Chondrocyte (in vitro differentiated cells): ENCODE data around the gene BAD. TPM values are rescaled to one million over a fixed set of nuclear protein-coding genes. Genes with fewer than 3 reads are reported as not detected.
A peak's percentile ranks its signal among the peaks of the same experiment; 100 is the strongest.

Source experiments
- DNase-seq: peaks from one replicate; pipeline ENCODE4 v3.0.0; 2021; ENCODE audit warnings: mixed read lengths, low spot score
- H3K27ac Mint-ChIP-seq: one replicate; pipeline ENCODE4 v1.8.0; 2021; ENCODE audit warnings: mild to moderate bottlenecking, moderate library complexity, mixed read lengths; ENCODE audit not compliant: unreplicated experiment
- H3K27me3 Mint-ChIP-seq: 2 replicates; pipeline ENCODE4 v1.8.0; 2021; ENCODE audit warnings: low read depth, mixed read lengths
- H3K36me3 Mint-ChIP-seq: 2 replicates; pipeline ENCODE4 v1.8.0; 2021; ENCODE audit warnings: low read depth, mixed read lengths
- H3K4me1 Mint-ChIP-seq: 2 replicates; pipeline ENCODE4 v1.8.0; 2021; ENCODE audit warnings: low read depth, mild to moderate bottlenecking, mixed read lengths
- H3K4me3 Mint-ChIP-seq: one replicate; pipeline ENCODE4 v1.8.0; 2021; ENCODE audit warnings: mild to moderate bottlenecking, moderate library complexity, mixed read lengths; ENCODE audit not compliant: unreplicated experiment
- H3K9me3 Mint-ChIP-seq: 2 replicates; pipeline ENCODE4 v1.8.0; 2021; ENCODE audit warnings: low read depth, mixed read lengths
- CTCF ChIP-seq: fragments of 200-600 bp; sonication (generic); IDR thresholded peaks from 2 replicates; pipeline ENCODE4 v1.5.0; 2021; ENCODE audit warnings: antibody characterized with exemption, mild to moderate bottlenecking, moderate library complexity
- total RNA-seq: library from RNA; stranded (reverse); gene quantifications from 3 replicates; pipeline ENCODE4 v1.2.1, GENCODE V29; 2021

The BAD gene
- total RNA-seq, 1 donor from 2014 or later: 56.8 TPM

- H3K9me3 Mint-ChIP-seq: no peaks in the 10 kb centered on the region
- H3K4me3 Mint-ChIP-seq: no peak overlapping the region
- H3K4me1 Mint-ChIP-seq: peaks cover 30% of the 10 kb centered on the region
- no peaks in the 10 kb centered on the region for H3K27me3 Mint-ChIP-seq
- no peak overlapping the region for H3K27ac Mint-ChIP-seq
- H3K36me3 Mint-ChIP-seq: peaks cover 8% of the 10 kb centered on the region
- DNase-seq: no peak
- TF ChIP-seq CTCF: no peak
Observed at GRCh38 chr11:64321026-64321425, 36.6 kb upstream of the BAD start.

DNA sequence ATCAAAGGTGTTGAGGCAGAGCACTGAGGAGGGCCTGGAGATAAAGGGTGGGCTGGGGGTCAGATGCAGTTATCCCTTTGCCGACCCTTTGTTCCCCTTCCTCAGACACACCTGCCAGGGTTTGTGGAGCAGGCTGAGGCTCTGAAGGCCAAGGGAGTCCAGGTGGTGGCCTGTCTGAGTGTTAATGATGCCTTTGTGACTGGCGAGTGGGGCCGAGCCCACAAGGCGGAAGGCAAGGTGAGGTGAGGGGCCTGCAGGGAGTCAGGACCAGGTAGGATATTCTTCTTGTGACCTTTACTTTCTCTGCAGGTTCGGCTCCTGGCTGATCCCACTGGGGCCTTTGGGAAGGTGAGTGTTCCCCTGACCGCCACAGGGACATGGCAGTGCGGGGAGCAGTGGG, 36.1 kb upstream of the BAD start:
- DNase-seq: peak; percentile 51
- no peak overlapping the region for H3K4me3 Mint-ChIP-seq
- H3K36me3 Mint-ChIP-seq: peaks cover 8% of the 10 kb centered on the region

DNA sequence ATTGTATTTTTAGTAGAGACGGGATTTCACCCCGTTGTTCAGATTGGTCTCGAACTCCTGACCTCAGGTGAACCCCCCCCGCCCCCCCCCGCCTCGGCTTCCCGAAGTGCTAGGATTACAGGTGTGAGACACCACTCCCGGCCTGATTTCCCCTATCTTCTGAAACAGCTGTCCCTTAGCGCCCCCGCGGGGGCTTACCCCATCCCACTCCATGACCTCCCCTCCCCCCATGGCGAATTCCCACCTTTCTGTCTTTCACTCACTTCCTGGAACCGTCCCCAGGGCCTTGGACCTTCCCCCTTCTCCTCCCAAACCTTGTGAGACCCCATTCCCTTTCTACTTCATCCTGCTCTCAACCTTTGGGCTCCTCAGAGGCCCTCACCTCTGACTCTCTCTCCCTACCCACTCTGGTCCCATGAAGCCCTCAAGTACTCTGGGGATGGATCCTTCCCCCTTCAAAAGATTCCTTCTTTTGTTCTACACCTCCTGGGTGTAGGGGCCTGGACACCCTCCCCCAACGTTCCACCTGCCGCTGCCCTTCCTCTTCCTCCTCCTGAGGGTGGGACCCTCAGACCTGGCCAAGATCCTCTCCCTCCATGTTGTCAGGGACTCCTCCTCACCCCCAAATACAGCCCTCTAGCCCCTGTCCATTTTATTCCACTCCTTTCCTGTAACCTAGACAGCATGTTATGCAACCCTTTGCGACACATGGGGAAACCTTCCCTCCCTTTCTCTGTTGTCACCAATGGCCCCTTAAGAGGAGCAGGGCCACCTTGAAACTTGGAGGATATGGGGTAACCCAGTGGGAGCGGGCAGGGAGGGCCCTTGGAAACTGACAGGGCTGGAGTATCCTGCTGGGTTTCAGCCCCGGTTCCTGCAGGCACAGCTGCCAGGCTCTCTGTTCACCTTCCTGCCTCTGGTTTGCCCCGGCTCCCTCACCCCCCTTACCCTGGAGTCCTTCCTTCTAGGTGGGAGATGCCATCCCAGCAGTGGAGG, 34.6 kb upstream of the BAD start:
- H3K27ac Mint-ChIP-seq: peak overlapping the region; percentile 100
- DNase-seq: peak; percentile 68
- no peak for TF ChIP-seq CTCF
- peaks cover 8% of the 10 kb centered on the region for H3K36me3 Mint-ChIP-seq
- no peaks in the 10 kb centered on the region for H3K27me3 Mint-ChIP-seq
- peaks cover 30% of the 10 kb centered on the region for H3K4me1 Mint-ChIP-seq
- H3K4me3 Mint-ChIP-seq: peak overlapping the region; percentile 90
- H3K9me3 Mint-ChIP-seq: no peaks in the 10 kb centered on the region

More for the DNA sequence above, 36.1 kb upstream of the BAD start:
- Mint-ChIP-seq H3K4me1 (peaks cover 30% of the 10 kb centered on the region), H3K9me3 (no peaks in the 10 kb centered on the region), H3K27me3 (no peaks in the 10 kb centered on the region), H3K27ac (peak overlapping the region; percentile 1)
- TF ChIP-seq CTCF: no peak

DNA sequence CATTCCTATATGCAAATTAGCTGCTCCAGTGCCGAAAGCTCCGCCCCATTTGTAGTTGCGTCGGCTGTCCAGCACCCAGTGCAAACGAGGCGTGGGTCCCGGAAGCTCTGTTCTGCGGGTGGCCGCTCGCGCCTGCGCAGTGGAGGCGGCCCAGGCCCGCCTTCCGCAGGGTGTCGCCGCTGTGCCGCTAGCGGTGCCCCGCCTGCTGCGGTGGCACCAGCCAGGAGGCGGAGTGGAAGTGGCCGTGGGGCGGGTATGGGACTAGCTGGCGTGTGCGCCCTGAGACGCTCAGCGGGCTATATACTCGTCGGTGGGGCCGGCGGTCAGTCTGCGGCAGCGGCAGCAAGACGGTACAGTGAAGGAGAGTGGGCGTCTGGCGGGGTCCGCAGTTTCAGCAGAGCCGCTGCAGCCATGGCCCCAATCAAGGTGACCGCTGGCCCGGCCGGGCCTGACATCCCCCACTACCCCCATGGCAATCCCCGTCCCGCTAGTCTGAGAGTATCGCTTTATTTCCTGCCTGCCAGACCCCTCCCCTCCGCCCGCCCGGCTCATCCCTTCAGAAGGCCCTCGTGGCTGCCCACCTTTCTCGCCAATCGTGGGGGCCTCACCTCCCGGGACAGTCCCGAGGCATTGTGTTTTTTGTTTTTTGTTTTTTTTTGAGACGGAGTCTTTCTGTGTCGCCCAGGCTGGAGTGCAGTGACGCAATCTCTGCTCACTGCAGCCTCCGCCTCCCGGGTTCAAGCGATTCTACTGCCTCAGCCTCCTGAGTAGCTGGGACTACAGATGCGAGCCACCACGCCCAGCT, 33.7 kb upstream of the BAD start, which contains the start of gene PRDX5:
PRDX5 (plus strand) TSS at position 161 of the 805 bp plus-strand sequence; CDS start at position 256, 95 bp downstream.
- peak; percentile 68 for TF ChIP-seq CTCF
- Mint-ChIP-seq H3K27ac (peak within 1 kb of the TSS; percentile 100), H3K36me3 (peaks cover 8% of the 10 kb centered on the region), H3K27me3 (no peaks in the 10 kb centered on the region), H3K4me3 (peak within 1 kb of the TSS; percentile 90), H3K9me3 (no peaks in the 10 kb centered on the region), H3K4me1 (peaks cover 30% of the 10 kb centered on the region)
- DNase-seq: peak; percentile 73
